HTERT RPE-1 (cell line): ENCODE measurements around the gene SCGB1C1.
"Not testable (repeated sequence)": the region's sequence is repeated elsewhere in the genome, so short reads cannot be mapped to it uniquely, and the experiment has no call there.

Experiments
- in situ Hi-C: fragments of 300-500 bp; cut with MboI; formaldehyde crosslinking; loops from 4 replicates; pipeline ENCODE4 v1.14.3; 2020; ENCODE audit warnings: low sequenced_read_pairs

SCGB1C1 gene

DNA sequence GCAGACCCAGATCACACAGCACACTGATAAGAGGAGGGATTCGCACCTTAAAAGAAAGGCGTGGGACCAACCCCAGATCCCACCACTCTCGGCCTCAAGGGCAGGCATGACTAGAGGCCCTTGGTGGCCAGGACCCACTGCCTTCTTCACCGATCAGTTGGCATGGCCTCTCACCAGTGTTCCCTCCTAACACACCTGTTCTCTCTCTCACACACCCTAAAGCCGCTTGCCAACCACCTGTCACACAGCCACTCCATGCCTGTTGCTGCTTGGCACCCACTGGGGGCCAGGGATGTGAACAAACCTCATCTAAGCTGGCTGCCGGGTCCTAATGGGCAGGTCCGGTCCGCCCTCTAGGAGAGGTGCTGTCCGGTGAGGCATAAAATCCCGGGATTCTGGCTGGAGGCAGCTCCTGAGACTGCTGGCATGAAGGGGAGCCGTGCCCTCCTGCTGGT is at the start of gene SCGB1C1:
SCGB1C1 (plus strand) TSS at position 405 of the 455 bp plus-strand sequence; CDS start at position 427, 22 bp downstream.
- in situ Hi-C loops, result not testable (repeated sequence)

- in situ Hi-C loops, result not testable (repeated sequence)
Observed at GRCh38 chr11:180242-180641, 12.6 kb upstream of the SCGB1C1 start.

GRCh38 chr11:189200-189783 is 3.6 kb upstream of the SCGB1C1 start:
- in situ Hi-C loops, result not testable (repeated sequence)

DNA sequence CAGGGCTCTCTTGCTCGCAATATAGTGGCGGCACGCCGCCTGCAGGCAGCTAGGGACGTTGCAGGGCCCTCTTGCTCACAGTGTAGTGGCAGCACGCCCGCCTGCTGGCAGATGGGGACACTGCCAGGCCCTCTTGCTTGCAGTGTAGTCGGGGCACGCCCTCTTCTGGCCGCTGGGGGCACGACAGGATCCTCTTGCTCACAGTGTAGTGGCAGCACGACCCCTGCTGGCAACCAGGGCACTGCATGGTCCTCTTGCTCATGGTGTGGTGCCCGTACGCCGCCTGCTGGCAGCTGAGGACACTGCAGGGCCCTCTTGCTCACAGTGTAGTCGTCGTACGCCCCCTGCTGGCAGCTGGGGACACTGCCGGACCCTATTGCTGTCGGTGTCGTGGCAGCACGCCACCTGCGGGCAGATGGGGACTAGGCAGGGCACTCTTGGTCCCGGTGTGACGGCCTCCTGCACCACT is 3.0 kb upstream of the SCGB1C1 start:
- in situ Hi-C loops, result not testable (repeated sequence)

DNA sequence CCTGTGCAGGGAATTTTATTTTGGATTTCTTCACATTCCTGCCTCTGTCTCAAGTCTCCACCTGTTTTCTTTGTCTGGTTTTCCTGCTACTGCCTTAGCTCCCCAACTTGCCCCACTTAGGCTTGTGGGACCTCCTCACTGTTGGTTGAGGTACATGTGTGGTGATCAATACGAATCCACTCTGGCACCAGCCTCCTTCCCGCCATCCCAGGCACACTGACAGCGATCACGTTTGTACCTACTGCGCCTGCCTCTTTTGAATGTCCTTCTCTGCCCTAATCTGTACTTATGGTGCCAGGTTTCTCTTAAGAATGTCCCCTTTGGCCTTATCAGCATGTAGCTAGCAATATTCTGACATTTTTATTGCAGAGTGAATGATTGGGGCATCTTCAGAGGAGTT is 2.3 kb upstream of the SCGB1C1 start:
- in situ Hi-C loops, result not testable (repeated sequence)

DNA sequence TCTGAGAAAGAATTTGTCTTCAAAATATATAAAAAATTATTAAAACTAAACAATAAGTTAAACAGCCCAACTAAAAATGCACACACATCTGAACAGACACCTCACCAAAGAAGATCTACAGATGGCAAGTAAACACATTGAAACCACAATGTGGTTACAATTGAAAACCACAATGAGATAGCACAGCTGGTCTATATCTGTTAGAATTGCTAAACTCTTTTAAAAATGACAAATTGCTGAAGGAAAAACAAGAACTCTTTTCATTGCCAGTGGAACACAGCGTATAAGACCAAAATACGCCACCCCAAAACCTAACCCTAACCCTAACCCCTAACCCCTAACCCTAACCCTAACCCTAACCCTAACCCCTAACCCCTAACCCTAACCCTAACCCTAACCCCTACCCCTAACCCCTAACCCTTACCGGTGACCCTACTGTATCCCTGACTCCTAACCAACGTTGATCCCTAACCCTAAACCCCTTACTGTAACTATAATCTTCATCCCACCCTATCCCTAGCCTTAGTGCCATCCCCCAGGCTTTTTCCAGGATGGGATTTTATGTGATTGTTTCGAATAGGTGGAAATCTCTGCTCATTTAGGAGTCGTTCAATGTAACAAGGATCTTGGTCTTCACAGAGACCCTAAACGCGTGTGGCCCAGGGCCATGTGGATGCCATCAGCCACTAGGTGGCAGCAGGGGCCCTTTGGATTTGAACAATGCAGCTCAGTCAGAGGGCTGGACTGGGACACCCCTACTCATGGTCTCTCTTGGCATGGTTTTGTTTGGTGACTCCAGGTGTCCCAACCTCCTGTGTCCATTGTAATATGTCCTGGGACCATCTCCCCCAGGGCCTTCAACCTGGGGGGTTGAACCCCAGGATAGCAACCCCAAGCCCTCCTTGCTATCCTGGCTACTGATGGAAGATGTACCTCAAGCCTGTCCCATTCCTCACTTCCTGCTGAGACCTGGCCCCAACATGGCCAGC is 1.1 kb upstream of the SCGB1C1 start:
- in situ Hi-C loops, result not testable (repeated sequence)

- in situ Hi-C loops, result not testable (repeated sequence)
Observed at GRCh38 chr11:193481-193880, 603 bp downstream of the SCGB1C1 start.

GRCh38 chr11:196786-197731 is 4.2 kb downstream of the SCGB1C1 start:
- in situ Hi-C loops, result no loop called here

DNA sequence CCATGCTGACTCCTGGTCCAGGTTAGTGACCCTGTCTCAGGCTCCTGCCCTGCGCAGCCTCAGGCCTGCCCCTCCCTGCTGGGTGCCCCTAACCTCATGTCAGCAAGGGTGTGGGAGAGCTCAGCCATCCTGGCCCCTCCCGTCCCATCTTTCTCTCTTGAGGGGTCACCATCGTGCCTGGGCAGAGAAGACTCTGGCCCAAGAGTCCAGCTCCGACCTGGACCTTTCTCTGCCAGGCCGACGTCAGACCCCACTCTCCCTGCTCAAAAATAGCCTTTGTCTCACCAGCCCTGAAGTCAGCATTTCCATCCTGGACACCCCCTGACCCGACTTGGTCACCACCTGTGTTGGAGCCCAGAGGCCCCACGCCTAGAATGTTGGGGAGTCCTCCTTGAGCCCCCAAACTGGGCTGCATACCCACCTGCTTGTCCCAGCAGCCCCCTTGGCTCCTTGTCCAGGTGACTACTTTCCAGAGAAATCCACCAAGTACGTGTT is 4.9 kb downstream of the SCGB1C1 start:
- in situ Hi-C loops, result no loop called here

GRCh38 chr11:198236-198806 is 5.4 kb downstream of the SCGB1C1 start:
- in situ Hi-C loops, result no loop called here

GRCh38 chr11:199004-199581 is 6.2 kb downstream of the SCGB1C1 start:
- in situ Hi-C loops, result no loop called here

- in situ Hi-C loops, result no loop called here
Observed at GRCh38 chr11:199782-200181, 6.9 kb downstream of the SCGB1C1 start.

DNA sequence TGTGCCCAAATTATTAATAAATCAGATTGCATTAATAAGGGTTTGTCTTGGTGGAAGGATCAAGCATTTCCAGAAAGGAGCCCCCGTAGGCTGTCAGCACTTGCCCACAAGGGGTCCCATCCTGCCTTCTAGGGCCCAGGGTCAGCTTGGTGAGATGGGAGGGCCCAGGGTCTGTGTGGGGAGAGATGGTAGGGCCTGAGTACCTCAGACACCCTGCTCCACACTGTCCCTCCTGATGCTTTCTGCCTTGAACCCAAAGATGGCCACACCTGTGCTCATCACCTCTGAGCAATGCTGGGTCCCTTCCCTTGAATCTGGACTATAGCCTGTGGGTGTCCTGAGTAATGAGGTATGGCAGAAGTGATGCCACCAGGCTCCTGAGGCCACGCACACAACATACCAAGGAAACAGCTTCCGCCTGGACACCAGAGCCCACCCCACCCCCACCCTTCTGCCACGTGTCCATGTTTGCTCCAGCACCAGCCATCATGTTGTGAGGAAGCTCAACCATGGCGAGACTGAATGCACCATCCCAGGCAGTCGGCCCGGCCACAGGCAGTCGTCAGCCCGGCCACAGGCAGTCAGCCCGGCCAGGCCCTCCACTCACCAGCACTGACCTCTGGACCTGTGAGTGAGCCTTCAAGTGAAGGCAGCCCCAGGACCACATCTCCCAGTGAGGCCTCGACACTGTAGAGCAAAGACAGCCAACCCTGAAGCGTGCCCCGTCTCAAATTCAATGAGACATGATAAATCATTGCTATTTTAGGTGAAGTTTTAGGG is 7.5 kb downstream of the SCGB1C1 start:
- in situ Hi-C loops, result no loop called here

GRCh38 chr11:201966-202365 is 9.1 kb downstream of the SCGB1C1 start:
- in situ Hi-C loops, result no loop called here

DNA sequence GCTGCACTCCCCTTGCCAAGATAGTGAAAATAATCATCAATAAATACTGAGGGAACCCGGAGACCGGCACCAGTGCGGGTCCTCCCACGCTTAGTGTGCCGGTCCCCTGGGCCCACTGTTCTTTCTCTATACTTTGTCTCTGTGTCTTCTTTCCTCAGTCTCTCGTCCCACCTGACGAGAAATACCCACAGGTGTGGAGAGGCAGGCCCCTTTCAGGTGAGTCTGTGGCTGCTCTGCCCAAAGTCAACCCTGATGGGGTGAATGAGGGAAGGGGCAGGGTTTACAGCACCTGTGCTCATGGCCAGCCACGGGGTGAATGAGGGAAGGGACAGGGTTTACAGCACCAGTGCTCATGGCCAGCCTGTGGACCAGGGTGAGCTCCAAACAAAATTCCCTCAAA is 9.6 kb downstream of the SCGB1C1 start:
- in situ Hi-C loops, result no loop called here

- in situ Hi-C loops, result no loop called here
Observed at GRCh38 chr11:203056-203944, 10.4 kb downstream of the SCGB1C1 start.

DNA sequence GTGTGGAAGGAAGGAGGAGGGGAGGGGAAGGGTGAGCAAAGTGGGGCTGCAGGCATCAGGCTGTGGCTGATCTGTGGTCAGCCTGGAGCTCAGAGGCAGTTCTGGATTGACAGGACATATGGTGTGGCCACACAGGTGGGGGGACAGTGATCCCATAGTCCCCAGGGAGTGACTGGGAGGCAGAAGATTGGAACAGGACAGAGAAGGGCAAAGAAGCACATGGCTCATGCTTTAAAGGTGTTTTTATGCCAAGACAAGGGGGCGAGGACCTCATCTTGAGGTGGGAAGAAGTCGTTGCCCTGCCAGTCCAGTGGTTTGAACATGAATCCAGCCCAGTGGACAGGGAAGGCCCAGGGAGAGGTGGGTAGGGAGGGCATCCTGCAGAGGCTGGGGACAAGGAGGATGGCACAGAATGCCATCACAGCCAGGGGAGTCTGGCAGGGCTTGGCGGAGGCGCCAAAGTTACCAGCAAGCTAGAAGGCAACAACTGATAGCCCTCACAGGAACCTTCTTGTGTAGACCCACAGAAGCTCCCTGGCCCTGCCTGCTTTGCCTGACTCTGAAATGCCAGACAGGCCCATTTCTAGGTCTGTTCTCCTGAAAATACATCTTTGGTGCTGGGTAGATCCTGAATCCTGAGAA is 11.2 kb downstream of the SCGB1C1 start:
- in situ Hi-C loops, result no loop called here
